Hematopoietic multipotent progenitor cell treated with erythropoietin and hydrocortisone succinate and interleukin-3 and kit ligand, for 17 days (in vitro differentiated cells): ENCODE results near the gene SP3.
A peak's percentile ranks its signal among the peaks of the same experiment; 100 is the strongest.

Experiments used
- DNase-seq: peaks from one replicate; pipeline ENCODE4 v3.0.0-alpha.2; 2015; ENCODE audit warnings: low spot score

Gene SP3

GRCh38 chr2:173966274-173967098 lies 1.3 kb upstream of the SP3 start:
- no peak for DNase-seq

- peak; percentile 67 for DNase-seq
Measured at GRCh38 chr2:173964565-173965371, 405 bp downstream of the SP3 start.

GRCh38 chr2:173963817-173964564 lies 1.2 kb downstream of the SP3 start:
- DNase-seq, result peak; percentile 77

GRCh38 chr2:173963323-173963816 lies 1.8 kb downstream of the SP3 start:
- DNase-seq, result peak; percentile 56

- no peak for DNase-seq
Measured at GRCh38 chr2:173962583-173963110, 2.5 kb downstream of the SP3 start.

- peak; percentile 23 for DNase-seq
Measured at GRCh38 chr2:173962031-173962430, 3.1 kb downstream of the SP3 start.

- no peak for DNase-seq
Measured at GRCh38 chr2:173961346-173961705, 3.8 kb downstream of the SP3 start.

- DNase-seq, result no peak
Measured at GRCh38 chr2:173959909-173960308, 5.3 kb downstream of the SP3 start.

GRCh38 chr2:173959358-173959884 lies 5.8 kb downstream of the SP3 start:
- no peak for DNase-seq

- no peak for DNase-seq
Measured at GRCh38 chr2:173958198-173958846, 6.9 kb downstream of the SP3 start.

GRCh38 chr2:173957517-173957916 lies 7.7 kb downstream of the SP3 start:
- no peak for DNase-seq

GRCh38 chr2:173956454-173956853 lies 8.7 kb downstream of the SP3 start:
- DNase-seq, result no peak

- no peak for DNase-seq
Measured at GRCh38 chr2:173955867-173956266, 9.3 kb downstream of the SP3 start.

- DNase-seq, result no peak
Measured at GRCh38 chr2:173955004-173955403, 10.2 kb downstream of the SP3 start.

GRCh38 chr2:173953047-173953424 lies 12.1 kb downstream of the SP3 start:
- DNase-seq, result no peak

- peak; percentile 21 for DNase-seq
Measured at GRCh38 chr2:173952267-173953046, 12.7 kb downstream of the SP3 start.

GRCh38 chr2:173948842-173949241 lies 16.3 kb downstream of the SP3 start:
- no peak for DNase-seq

- no peak for DNase-seq
Measured at GRCh38 chr2:173948198-173948597, 17.0 kb downstream of the SP3 start.

GRCh38 chr2:173947131-173947530 lies 18.0 kb downstream of the SP3 start:
- DNase-seq, result no peak

GRCh38 chr2:173943738-173944137 lies 21.4 kb downstream of the SP3 start:
- DNase-seq, result no peak
